ENCODE measurements around the gene PCBP2.

PCBP2 gene

DNA sequence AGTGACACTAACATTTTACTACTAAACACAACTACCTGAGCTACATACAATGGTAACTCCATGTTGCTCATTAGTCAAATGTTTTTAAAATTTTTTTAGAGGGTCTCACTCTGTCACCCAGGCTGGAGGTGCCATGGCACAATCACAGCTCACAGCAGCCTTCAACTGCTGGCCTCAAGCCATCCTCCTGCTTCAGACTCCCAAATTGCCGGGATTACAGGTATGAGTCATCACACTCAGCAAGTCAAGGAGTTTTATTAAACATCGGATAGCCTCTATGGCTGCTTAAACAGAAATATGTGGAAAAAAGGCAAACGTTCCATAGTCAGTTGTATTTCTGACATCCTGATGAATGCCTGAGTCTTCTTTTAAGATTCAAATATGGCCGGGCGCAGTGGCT, 66.5 kb downstream of the PCBP2 start:
- TF ChIP-seq, protein P1, sequence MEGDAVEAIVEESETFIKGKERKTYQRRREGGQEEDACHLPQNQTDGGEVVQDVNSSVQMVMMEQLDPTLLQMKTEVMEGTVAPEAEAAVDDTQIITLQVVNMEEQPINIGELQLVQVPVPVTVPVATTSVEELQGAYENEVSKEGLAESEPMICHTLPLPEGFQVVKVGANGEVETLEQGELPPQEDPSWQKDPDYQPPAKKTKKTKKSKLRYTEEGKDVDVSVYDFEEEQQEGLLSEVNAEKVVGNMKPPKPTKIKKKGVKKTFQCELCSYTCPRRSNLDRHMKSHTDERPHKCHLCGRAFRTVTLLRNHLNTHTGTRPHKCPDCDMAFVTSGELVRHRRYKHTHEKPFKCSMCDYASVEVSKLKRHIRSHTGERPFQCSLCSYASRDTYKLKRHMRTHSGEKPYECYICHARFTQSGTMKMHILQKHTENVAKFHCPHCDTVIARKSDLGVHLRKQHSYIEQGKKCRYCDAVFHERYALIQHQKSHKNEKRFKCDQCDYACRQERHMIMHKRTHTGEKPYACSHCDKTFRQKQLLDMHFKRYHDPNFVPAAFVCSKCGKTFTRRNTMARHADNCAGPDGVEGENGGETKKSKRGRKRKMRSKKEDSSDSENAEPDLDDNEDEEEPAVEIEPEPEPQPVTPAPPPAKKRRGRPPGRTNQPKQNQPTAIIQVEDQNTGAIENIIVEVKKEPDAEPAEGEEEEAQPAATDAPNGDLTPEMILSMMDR (IDR thresholded peaks at IDR 0.05; ENCODE audit: low read depth, low read length) = no peak
- H3K4me3 ChIP-seq (ENCODE audit: low read depth, low read length) = no peak overlapping the region

DNA sequence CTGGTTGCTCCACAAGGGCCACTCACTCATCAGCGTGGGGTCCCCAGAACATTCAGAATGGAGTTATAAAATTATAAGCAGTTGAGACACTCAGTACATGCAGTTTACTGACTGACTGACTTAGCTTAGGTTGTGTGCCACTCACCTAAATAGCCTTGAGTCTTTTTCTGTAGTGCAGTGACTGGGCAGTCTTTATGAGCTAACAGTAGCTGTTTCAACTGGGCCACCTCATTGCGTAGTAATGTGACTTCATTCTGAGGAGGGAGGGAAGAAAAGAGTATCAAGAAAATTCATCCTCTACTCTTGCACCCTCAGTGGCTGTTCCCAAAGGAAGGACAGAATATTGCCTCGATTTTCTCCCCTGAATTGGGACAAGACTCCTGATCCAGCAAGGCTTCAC, 71.2 kb downstream of the PCBP2 start:
- TF ChIP-seq, protein P1 (IDR thresholded peaks at IDR 0.05; ENCODE audit: low read depth, low read length) = no peak
- no peak overlapping the region for H3K4me3 ChIP-seq (ENCODE audit: low read depth, low read length)

GRCh38 chr12:53524476-53524875, 72.6 kb downstream of the PCBP2 start:
- no peak overlapping the region for H3K4me3 ChIP-seq (ENCODE audit: low read depth, low read length)
- TF ChIP-seq, protein P1 (IDR thresholded peaks at IDR 0.05; ENCODE audit: low read depth, low read length) = no peak

DNA sequence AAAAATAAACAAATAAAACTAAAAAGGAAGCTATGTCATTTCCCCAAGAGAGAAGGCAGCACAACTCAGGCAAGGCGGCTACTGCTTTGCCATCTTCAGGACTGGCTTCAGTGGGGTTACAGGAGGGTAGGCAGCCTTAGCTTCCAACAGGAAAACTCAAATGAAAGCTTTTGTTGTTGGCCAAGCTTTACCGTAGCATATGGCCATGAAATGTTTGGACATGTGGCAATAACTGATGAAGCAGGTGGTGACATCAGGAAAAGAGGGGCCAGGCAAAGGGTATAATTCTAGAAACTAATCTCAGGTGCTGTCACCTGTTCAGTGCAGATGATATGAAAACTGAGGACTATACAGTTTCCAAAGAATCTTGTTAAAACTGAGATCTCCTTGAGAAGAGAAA, 78.2 kb downstream of the PCBP2 start:
- TF ChIP-seq, protein P1 (IDR thresholded peaks at IDR 0.05; ENCODE audit: low read depth, low read length) = no peak
- H3K4me3 ChIP-seq (ENCODE audit: low read depth, low read length) = no peak overlapping the region
